Fibroblast of peridontal ligament (primary cell): ENCODE measurements around the gene ZNF550.
"Not testable (repeated sequence)": the region's sequence is repeated elsewhere in the genome, so short reads cannot be mapped to it uniquely, and the experiment has no call there.

ENCODE experiments used
- DNase-seq: peaks from one replicate; pipeline ENCODE4 v3.0.0-alpha.2; 2010; ENCODE audit errors: extremely low read depth

ZNF550 gene

GRCh38 chr19:57527136-57527881 is 32.4 kb downstream of the ZNF550 start, which contains the start of gene ZNF549:
TSS of gene ZNF549 (plus strand) at chr19:57527356. CDS start at chr19:57527574, 218 bp downstream.
- DNase-seq, result peak; percentile 90

GRCh38 chr19:57518021-57518420 is 41.6 kb downstream of the ZNF550 start:
- not testable (repeated sequence) for DNase-seq

DNA sequence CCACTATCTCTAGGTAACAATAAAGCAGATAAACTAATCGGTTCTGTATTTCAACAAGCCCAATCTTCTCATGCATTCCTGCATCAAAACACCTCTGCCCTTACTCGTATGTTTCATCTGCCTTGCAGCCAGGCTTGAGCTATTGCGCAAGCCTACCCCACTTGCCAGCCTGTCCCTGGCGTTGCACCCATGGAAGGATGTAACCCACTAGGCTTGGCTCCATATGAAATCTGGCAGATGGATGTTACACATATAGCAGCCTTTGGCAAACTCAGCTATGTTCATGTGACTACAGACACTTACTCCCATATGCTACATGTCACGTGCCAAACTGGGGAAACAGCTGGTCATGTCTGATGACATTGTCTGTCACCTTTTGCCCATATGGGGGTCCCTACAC is 44.4 kb downstream of the ZNF550 start:
- no peak for DNase-seq

- DNase-seq, result peak; percentile 11
Measured at GRCh38 chr19:57512845-57513244, 46.8 kb downstream of the ZNF550 start.

DNA sequence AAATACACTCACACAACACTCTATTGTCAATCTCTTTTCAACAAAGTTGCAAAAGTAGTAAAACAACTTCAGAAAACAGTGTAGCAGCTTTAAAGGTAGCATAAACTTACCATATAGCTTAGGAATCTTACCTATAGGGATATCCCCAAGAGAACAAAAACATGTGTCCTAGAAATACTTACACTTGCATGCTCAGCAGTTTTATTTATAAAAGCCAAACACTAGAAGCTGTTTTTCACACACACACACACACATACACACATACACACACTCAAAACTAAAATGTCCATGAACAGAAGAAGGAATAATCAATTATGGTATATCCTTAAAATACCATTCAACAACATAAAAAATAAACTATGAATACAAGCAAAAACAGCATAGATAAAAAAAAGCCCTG is 48.2 kb downstream of the ZNF550 start:
- DNase-seq, result no peak

DNA sequence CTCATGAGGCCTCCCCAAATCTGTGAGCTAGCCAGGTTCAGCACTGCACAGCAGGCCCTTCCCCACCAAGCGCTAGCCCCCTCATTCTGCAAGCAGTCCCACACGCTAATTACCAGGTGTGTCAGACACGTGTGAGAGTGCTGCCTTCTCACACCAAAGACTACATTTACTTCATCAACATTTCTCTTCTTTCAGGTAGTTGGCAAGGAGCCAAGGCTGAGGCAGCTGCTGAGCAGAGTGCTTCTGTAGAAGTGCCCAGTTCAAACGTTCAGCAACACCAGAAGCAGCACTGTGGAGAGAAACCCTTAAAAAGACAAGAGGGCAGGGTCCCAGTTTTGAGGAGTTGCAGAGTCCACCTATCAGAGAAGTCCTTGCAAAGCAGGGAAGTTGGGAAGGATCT is 53.5 kb downstream of the ZNF550 start:
- DNase-seq, result no peak

GRCh38 chr19:57500400-57500799 is 59.3 kb downstream of the ZNF550 start:
- DNase-seq, result peak; percentile 73

DNA sequence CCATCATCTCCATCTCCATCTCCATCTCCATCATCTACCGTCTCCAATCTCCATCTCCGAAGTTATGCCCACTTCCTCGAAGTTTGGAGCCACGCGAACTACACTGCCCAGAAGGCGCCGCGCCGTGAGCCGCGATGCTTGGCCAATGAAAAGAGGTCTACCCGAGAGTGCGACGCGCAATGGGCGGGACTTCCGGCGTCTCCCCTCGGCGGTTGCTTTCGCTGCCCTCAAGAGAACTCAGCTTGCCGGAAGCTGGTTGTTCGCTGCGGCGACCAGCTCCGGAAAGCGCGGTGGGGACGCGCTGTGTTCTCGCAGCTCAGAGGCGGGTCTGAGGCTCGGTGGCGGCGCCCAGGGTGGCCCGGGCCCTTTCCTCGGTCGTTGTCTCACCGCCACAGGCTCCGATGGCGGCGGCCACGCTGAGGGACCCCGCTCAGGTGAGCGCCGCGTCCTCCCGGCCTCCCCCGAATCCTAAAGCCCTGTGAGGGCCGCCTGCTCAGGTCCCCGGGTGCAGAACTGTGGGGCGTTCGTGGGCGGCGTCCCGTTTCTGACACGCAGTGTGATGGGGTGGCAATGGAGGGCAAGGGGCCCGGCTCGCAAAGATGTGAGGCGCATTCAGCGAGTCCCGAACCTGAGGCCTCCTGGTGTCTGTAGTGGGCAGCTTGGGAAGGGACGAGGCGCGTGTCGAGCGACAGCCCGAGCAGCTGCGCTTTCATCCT is 59.8 kb downstream of the ZNF550 start, which contains the start of gene ZNF773:
TSS of gene ZNF773 (plus strand) at position 259 of the 716 bp plus-strand sequence. CDS start at position 402, 143 bp downstream.
- DNase-seq, result peak; percentile 94

- peak; percentile 1 for DNase-seq
Measured at GRCh38 chr19:57499332-57499679, 60.4 kb downstream of the ZNF550 start.

- peak; percentile 48 for DNase-seq
Measured at GRCh38 chr19:57488299-57488644, 71.4 kb downstream of the ZNF550 start.

- DNase-seq, result peak; percentile 82
Measured at GRCh38 chr19:57487477-57488298, 72.0 kb downstream of the ZNF550 start, which contains the start of gene ZNF419. TSS of gene ZNF419 (plus strand) at chr19:57487750. CDS start at chr19:57487951, 201 bp downstream.
